HUES6 (cell line): Measurements from ENCODE around the gene AGFG1.

ENCODE experiments used
- H3K27ac ChIP-seq: 2 replicates; pipeline ENCODE4 v1.7.0; 2013; ENCODE audit warnings: low read depth, mild to moderate bottlenecking, low read length, inconsistent platforms
- H3K27me3 ChIP-seq: 2 replicates; pipeline ENCODE4 v1.6.1; 2013; ENCODE audit warnings: low read length; ENCODE audit not compliant: control insufficient read depth, insufficient read depth
- H3K36me3 ChIP-seq: 2 replicates; pipeline ENCODE4 v1.6.1; 2013; ENCODE audit warnings: low read length; ENCODE audit not compliant: control insufficient read depth, insufficient read depth
- H3K4me1 ChIP-seq: 2 replicates; pipeline ENCODE4 v1.6.1; 2013; ENCODE audit warnings: low read length; ENCODE audit not compliant: control insufficient read depth, insufficient read depth
- H3K4me3 ChIP-seq: 2 replicates; pipeline ENCODE4 v1.5.1; 2013; ENCODE audit warnings: low read depth, low read length
- H3K9ac ChIP-seq: one replicate; pipeline ENCODE4 v1.6.1; 2013; ENCODE audit warnings: mild to moderate bottlenecking, low read length
- H3K9me3 ChIP-seq: 2 replicates; pipeline ENCODE4 v1.6.1; 2013; ENCODE audit warnings: low read depth, low read length; ENCODE audit not compliant: control insufficient read depth, insufficient read depth

The AGFG1 gene

GRCh38 chr2:227477291-227477690 is 5.3 kb downstream of the AGFG1 start:
- Histone ChIP-seq H3K27me3 (no peaks in the 10 kb centered on the region), H3K27ac (no peak overlapping the region), H3K4me3 (no peak overlapping the region), H3K36me3 (no peaks in the 10 kb centered on the region), H3K9me3 (no peaks in the 10 kb centered on the region), H3K9ac (no peak overlapping the region), H3K4me1 (peaks cover 10% of the 10 kb centered on the region)

DNA sequence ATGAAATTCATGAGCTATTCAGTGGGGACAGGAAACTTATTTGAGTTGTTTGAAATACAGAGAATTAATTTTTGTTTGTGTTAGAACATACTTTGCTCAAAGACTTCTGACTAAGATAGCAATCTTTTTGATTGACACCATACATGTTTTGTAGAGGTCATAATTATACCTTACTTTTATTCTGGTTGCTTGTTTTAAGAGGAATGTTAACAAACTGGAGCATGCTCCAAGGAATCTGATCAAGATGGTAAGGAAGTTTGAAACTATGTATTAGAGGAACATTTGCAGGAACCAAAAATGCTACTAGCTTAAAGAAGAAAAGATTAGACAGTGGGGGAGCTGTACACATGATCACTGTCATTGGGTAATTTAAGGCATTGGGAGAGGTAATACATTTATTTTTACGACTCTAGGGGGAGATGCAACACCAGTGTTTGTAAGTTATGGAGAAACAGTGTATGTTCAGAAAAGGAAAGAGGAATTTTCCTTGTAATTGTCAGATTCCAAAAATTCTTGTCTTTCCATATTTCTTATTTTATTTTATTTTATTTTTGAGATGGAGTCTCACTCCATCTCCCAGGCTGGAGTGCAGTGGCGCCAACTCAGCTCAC is 8.0 kb downstream of the AGFG1 start:
- Histone ChIP-seq H3K27ac (no peak overlapping the region), H3K4me1 (no peaks in the 10 kb centered on the region), H3K4me3 (no peak overlapping the region)

DNA sequence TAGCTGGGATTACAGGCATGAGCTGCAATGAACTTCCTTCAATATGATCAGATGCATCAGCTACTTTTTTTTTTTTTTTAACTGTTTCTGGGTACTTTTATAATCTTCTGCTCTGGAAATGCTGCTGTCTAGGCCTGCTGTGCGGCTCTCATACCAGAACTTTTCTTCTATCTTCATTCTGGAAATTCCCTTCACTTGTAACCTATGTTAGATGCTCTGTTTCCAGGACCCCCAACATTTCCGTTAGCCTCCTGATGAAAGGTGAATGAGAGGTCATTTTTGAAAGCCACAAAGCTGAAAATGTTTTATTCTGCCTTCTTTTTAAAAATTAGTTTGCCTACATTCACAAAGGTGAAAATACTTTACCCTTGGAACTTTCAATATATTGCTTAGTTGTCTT is 8.6 kb downstream of the AGFG1 start:
- no peak overlapping the region for H3K9ac ChIP-seq
- H3K36me3 ChIP-seq = no peaks in the 10 kb centered on the region
- H3K4me3 ChIP-seq = no peak overlapping the region
- H3K27me3 ChIP-seq = no peaks in the 10 kb centered on the region
- no peaks in the 10 kb centered on the region for H3K4me1 ChIP-seq
- H3K9me3 ChIP-seq = peaks cover 4% of the 10 kb centered on the region; the same call in 1 of the 2 replicates
- no peak overlapping the region for H3K27ac ChIP-seq

More for the DNA sequence above, 8.0 kb downstream of the AGFG1 start:
- H3K36me3 ChIP-seq = no peaks in the 10 kb centered on the region
- no peak overlapping the region for H3K9ac ChIP-seq
- no peaks in the 10 kb centered on the region for H3K27me3 ChIP-seq
- peaks cover 4% of the 10 kb centered on the region; the same call in 1 of the 2 replicates for H3K9me3 ChIP-seq

DNA sequence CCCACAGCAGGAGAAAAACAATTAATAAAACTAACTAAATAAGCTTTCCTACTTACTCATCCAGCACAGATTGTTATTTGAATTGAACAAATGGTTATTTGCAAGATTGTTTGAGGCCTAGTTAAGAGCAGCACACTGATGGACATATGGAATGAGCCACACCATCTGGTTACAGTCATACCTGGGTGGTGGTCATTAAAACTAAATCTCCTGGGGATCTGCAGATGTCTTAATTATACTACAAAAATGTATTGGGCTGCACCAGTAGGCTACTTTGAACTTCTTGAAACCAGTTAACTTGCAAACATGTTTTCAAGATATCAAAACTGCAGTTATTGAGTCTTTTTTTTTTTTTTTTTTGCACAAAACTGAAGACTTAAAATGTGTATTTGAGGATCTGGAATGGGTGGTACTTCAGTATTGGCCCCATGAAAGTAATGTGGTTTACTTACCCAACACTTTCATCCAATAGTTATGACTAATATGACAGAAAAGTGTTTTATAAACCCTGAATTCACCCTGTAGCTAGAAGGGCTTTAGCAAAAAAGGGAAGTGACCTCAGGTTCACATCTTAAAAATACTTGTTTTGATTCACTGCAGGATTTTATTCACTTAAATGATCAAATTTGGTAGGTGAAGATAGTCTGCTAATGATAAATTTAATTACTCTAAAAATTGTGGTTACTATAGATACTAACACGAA is 10.8 kb downstream of the AGFG1 start:
- Histone ChIP-seq H3K36me3 (no peaks in the 10 kb centered on the region), H3K9me3 (peaks cover 4% of the 10 kb centered on the region; the same call in 1 of the 2 replicates), H3K27ac (no peak overlapping the region), H3K4me3 (no peak overlapping the region), H3K27me3 (no peaks in the 10 kb centered on the region), H3K4me1 (no peaks in the 10 kb centered on the region), H3K9ac (no peak overlapping the region)

DNA sequence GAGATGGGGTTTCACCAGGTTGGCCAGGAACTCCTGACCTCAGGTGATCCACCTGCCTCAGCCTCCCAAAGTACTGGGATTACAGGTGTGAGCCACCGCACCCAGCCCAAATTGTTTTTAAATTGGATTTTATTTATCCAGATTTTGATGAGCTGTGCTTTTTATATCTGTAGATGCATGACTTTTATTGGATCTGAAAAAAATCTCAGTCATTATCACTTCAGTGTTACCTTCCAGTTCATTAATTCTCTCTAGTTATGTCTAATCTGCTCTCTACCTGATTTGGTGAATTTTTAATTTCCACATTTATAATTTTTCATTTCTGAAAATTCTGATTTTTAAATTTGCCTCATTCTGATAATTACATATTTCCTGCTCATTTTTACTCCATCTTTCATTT is 13.5 kb downstream of the AGFG1 start:
- H3K4me1 ChIP-seq = no peaks in the 10 kb centered on the region
- no peaks in the 10 kb centered on the region for H3K36me3 ChIP-seq
- no peak overlapping the region for H3K4me3 ChIP-seq

DNA sequence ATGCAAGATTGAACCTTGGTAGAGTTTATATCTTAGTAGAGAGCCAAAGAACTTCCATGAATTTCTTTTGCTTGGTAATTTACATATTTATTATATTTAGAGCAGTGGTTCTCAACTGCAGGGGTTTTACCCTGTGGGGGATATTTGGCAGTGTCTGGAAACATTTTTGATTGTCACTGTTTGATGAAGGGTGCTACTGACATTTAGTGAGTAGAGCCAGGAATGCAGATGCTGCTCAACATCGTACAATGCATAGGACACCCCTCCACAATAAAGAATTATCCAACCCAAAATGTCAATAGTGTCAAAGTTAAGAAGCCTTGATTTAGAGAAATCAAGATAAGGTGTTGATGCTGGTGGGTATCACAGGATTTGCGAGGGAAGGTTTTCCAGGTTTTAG is 14.7 kb downstream of the AGFG1 start:
- no peaks in the 10 kb centered on the region for H3K4me1 ChIP-seq
- no peaks in the 10 kb centered on the region for H3K27me3 ChIP-seq
- peaks cover 4% of the 10 kb centered on the region; the same call in 1 of the 2 replicates for H3K9me3 ChIP-seq
- H3K9ac ChIP-seq = no peak overlapping the region
- no peak overlapping the region for H3K27ac ChIP-seq
- H3K36me3 ChIP-seq = peaks cover under 1% of the 10 kb centered on the region; the same call in 1 of the 2 replicates
- H3K4me3 ChIP-seq = no peak overlapping the region

More for the DNA sequence above, 13.5 kb downstream of the AGFG1 start:
- no peaks in the 10 kb centered on the region for H3K27me3 ChIP-seq
- peaks cover 4% of the 10 kb centered on the region; the same call in 1 of the 2 replicates for H3K9me3 ChIP-seq
- no peak overlapping the region for H3K9ac ChIP-seq
- no peak overlapping the region for H3K27ac ChIP-seq

GRCh38 chr2:227488045-227488444 is 16.1 kb downstream of the AGFG1 start:
- Histone ChIP-seq H3K27me3 (no peaks in the 10 kb centered on the region), H3K9me3 (peaks cover 4% of the 10 kb centered on the region; the same call in 1 of the 2 replicates), H3K9ac (no peak overlapping the region), H3K27ac (no peak overlapping the region), H3K4me1 (no peaks in the 10 kb centered on the region), H3K36me3 (peaks cover 7% of the 10 kb centered on the region; the same call in 1 of the 2 replicates), H3K4me3 (no peak overlapping the region)

DNA sequence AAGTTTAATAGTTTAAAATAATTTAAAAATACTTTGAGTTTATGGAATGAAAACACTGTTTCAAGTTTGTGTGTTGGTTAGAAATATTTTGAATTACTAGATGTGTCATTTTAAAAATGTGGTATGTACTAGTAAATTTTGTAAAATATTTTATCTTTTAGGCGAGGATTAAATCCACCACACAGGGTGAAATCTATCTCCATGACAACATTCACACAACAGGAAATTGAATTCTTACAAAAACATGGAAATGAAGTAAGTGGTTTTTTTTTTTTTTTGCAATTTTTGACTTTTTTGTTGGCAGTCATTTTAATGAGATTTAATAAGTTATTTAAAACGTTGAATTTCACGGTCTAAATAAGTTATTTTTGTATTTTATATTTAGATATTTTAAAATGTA is 19.4 kb downstream of the AGFG1 start:
- Histone ChIP-seq H3K27ac (no peak overlapping the region), H3K9ac (no peak overlapping the region), H3K4me1 (no peaks in the 10 kb centered on the region), H3K4me3 (no peak overlapping the region), H3K27me3 (no peaks in the 10 kb centered on the region), H3K9me3 (no peaks in the 10 kb centered on the region), H3K36me3 (peaks cover 24% of the 10 kb centered on the region)

GRCh38 chr2:227493524-227493923 is 21.6 kb downstream of the AGFG1 start:
- H3K36me3 ChIP-seq = peaks cover 24% of the 10 kb centered on the region
- H3K4me3 ChIP-seq = no peak overlapping the region
- H3K9me3 ChIP-seq = no peaks in the 10 kb centered on the region
- no peaks in the 10 kb centered on the region for H3K4me1 ChIP-seq
- no peaks in the 10 kb centered on the region for H3K27me3 ChIP-seq
- no peak overlapping the region for H3K27ac ChIP-seq
- no peak overlapping the region for H3K9ac ChIP-seq

DNA sequence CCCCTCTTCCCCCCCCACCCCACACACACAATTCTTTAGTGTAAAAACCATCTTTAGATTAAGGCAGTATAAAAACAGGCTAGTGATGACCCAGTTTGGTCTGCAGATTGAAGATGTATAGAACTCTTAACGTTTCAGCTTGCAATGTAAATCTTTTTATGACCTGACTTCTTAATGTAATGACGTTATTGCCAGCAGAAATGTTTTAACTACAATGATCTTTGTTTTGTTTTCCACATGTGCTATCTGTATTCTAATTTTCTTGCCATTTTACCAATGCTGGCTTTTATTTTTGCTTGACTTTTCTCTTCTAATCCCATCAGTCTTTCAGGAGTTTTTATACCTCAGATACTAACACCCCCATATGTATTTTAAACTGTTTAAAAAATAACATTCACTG is 25.2 kb downstream of the AGFG1 start:
- Histone ChIP-seq H3K27ac (no peak overlapping the region), H3K9me3 (no peaks in the 10 kb centered on the region), H3K4me1 (no peaks in the 10 kb centered on the region), H3K4me3 (no peak overlapping the region), H3K36me3 (peaks cover 22% of the 10 kb centered on the region), H3K27me3 (no peaks in the 10 kb centered on the region), H3K9ac (no peak overlapping the region)

DNA sequence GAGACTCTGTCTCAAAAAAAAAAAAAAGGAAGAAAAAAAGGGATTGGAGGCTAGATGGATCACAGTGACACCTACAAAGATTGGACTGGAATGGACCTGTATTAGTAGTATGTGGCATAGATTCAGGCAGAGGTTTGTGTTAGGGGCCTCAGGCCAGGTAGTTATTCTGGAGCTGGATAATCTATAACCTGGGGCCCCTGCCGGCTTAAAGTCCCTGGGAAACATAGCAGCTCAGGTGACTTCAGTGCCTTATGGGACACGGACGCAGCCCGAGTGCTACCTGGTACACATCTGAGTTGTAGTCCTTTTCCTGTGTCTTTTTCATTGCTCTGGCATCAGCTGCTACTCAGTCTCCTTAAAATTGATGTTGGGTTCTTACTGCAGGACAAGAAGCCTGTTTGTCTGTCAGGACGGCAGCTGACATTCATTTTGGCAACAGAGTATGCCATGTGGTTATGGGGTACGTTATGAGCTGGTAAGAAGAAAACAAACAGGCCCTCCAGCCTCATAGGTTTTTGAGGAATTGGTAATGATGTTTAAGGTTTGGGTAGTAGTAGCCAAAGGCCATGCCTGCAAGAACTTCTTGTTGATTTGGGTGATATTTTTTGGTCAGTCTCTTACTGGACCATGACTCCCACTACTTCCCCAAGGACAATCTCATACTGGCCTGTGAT is 27.8 kb downstream of the AGFG1 start:
- H3K9me3 ChIP-seq = no peaks in the 10 kb centered on the region
- no peak overlapping the region for H3K9ac ChIP-seq
- no peaks in the 10 kb centered on the region for H3K27me3 ChIP-seq
- H3K4me3 ChIP-seq = no peak overlapping the region
- no peak overlapping the region for H3K27ac ChIP-seq
- peaks cover 5% of the 10 kb centered on the region; the same call in 1 of the 2 replicates for H3K36me3 ChIP-seq
- peaks cover 4% of the 10 kb centered on the region; the same call in 1 of the 2 replicates for H3K4me1 ChIP-seq
